D721Med (cell line): ENCODE data around the gene SPINK8.
"Not testable (repeated sequence)": the region's sequence is repeated elsewhere in the genome, so short reads cannot be mapped to it uniquely, and the experiment has no call there.

Source experiments
- DNase-seq: peaks from one replicate; pipeline ENCODE4 v3.0.0; 2011; ENCODE audit warnings: low spot score; ENCODE audit not compliant: insufficient read length
- FAIRE-seq: peaks from 2 replicates; lab custom pipeline; 2011; peaks lifted over from hg19 to GRCh38; lab: Jason Lieb, UNC
- CTCF ChIP-seq: IDR thresholded peaks from 2 replicates; pipeline ENCODE4 v1.5.1; 2012; ENCODE audit warnings: mild to moderate bottlenecking, control low read depth; ENCODE audit not compliant: insufficient read depth; ENCODE audit errors: missing control alignments

Gene SPINK8

GRCh38 chr3:48333346-48334245 is at the start of gene SPINK8:
Gene SPINK8 (minus strand): TSS chr3:48333661. CDS start chr3:48328341, 5,320 bp downstream.
- not testable (repeated sequence) for FAIRE-seq, DNase-seq

GRCh38 chr3:48372862-48373435 is 39.5 kb upstream of the SPINK8 start:
- TF ChIP-seq CTCF = no peak
- FAIRE-seq (no peak), DNase-seq (no peak)

- DNase-seq (no peak), FAIRE-seq (no peak)
- no peak for TF ChIP-seq CTCF
These were observed 38.9 kb upstream of the SPINK8 start for GRCh38 chr3:48372377-48372770.

- DNase-seq (no peak), FAIRE-seq (no peak)
- no peak for TF ChIP-seq CTCF
These were observed 38.4 kb upstream of the SPINK8 start, which contains the start of gene FBXW12 for GRCh38 chr3:48371651-48372376. Gene FBXW12 (plus strand): TSS chr3:48372219. CDS start chr3:48372768, 549 bp downstream.

- no peak for TF ChIP-seq CTCF
- FAIRE-seq = no peak
- DNase-seq = no peak
These were observed 36.9 kb upstream of the SPINK8 start for GRCh38 chr3:48370333-48370713.

GRCh38 chr3:48369693-48370332 is 36.4 kb upstream of the SPINK8 start:
- TF ChIP-seq CTCF = no peak
- DNase-seq (no peak), FAIRE-seq (no peak)

GRCh38 chr3:48367201-48367600 is 33.7 kb upstream of the SPINK8 start:
- DNase-seq = no peak
- no peak for FAIRE-seq
- no peak for TF ChIP-seq CTCF
